Stimulated activated CD4-positive, alpha-beta T cell treated with anti-CD3 and anti-CD28 coated beads, Interleukin-1b, Interleukin-23, amount 100 ng/mL, for 24 hours (primary cell): ENCODE measurements around the gene DGUOK.
"Not testable (repeated sequence)": the region's sequence is repeated elsewhere in the genome, so short reads cannot be mapped to it uniquely, and the experiment has no call there.

Experiments
- DNase-seq, 4 experiments: peaks; one replicate each; pipeline ENCODE4 v3.0.0-alpha.2; 2020; ENCODE audit warnings: low read depth in 4 of 4, low spot score in 1 of 4

Gene DGUOK

DNA sequence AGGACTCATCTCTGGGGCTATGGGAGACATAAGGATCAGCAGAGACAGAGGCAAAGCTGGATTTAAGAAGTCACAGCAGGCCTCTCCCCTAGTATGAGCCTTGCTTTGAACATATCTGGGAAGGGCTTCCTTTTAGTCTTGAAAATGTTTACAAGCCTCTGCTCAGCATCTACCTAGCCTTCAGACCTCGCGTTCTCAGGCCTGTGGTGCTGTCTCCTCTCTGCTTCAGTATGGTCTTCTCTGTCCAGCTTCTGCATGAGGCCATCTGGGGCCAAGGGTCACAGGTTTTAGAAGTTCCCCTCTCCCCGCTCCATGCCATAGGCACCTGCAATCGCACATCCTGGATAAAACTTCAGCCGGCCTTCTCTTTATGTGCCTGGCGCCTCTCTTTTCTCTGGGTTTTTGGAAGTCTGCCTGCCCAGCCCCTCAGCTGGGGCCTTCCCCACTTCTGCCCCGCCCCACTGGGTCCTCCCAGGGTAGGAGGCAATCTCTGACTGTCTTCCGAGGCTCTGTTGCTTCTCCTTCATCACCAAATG is 26.8 kb upstream of the DGUOK start:
- DNase-seq, result no peak

DNA sequence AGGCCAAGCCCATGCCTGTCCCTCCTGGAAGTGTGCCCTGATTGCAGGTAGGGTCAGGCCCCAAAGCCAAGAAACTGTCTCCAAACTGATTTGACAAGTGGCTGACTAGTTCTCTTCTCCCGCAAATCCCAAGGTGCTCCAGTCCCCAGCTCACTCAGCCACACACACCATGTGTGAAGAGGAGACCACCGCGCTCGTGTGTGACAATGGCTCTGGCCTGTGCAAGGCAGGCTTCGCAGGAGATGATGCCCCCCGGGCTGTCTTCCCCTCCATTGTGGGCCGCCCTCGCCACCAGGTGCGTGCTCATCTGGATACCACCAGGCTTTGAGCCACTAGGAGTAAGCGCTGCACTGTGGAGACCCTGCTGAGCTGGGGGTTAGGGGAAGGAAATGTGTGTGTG is 25.5 kb upstream of the DGUOK start:
- DNase-seq, result no peak

- DNase-seq, result no peak
These were observed 24.4 kb upstream of the DGUOK start for GRCh38 chr2:73902284-73902683.

GRCh38 chr2:73903313-73903712 is 23.4 kb upstream of the DGUOK start:
- no peak for DNase-seq

- DNase-seq, result not testable (repeated sequence)
These were observed 22.6 kb upstream of the DGUOK start for GRCh38 chr2:73903949-73904613.

DNA sequence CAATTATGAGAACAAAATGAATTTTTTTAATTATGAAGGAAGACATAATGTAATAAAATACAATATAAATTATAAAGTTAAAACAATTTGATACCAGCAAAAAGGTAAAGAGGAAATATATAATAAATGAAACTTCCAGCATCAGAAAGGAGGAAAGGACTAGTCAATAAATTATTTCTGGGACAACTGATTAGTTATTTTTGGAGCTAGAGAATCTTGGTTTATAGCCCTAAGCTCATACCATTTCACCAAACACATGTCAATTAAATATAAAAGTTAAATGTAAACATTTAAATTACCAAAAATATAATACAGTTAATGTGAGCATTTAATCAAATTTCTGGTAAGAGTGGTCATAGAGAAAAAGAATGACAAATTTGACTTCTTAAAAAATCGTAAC is 21.7 kb upstream of the DGUOK start:
- no peak for DNase-seq

DNA sequence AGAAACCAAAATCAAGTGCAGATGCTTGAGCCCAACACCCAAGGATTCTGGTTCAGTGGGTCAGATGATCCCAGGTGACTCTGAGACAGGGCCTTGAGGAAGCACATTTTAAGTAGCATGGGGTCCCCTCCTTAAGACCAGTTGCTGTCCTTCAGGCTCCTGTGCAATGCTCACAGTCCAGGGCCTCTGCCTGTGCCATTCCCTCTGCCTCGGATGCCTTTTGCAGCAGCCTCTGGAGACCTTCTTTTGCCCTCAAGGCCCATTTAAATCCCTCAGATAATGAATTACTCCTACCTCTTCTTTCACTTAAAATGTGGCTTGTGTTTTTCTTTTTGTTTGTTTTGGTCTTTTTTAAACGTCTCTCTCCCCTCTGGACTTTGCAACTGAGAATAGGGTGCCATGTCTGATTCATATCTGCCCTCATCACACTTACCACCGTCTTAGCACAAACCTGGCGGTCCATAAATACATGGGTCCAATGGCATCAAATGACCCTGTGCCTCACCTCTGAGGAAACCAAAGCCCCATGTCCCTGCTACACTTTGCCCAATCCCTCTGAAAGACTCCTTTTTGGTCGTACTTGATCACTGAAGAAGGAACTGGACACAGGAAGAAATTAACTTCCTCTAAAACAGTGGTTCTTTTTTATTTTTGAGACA is 19.7 kb upstream of the DGUOK start:
- no peak for DNase-seq

GRCh38 chr2:73907840-73908452 is 18.7 kb upstream of the DGUOK start:
- DNase-seq, result peak in 3 of 4 experiments; percentile 21 to 33 (median 31)

- DNase-seq, result no peak
These were observed 17.7 kb upstream of the DGUOK start for GRCh38 chr2:73908689-73909652.

DNA sequence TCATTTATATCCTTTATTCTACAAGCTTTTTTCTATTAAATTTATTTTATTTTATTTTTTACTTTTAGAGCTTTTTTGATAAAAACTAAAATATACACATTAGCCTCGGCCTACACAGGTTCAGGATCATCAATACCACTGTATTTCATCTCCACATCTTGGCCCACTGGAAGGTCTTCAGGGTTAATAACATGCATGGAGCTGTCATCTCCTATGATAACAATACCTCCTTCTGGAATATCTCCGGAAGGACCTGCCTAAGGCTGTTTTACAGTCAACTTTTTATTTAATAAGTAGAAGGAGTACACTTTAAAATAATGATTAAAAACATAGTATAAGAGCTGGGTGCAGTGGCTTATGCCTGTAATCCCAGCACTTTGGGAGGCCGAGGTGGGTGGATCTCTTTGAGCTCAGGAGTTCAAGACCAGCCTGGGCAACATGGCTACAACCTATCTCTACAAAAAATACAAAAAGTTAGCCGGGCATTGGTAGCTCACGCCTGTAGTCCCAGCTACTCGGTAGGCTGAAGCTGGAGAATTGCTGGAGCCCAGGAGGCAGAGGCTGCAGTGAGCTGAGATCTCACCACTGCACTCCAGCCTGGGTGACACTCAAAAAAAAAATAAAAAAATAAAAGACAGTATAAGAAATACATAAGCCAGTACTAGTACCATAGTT is 15.7 kb upstream of the DGUOK start:
- DNase-seq, result no peak

DNA sequence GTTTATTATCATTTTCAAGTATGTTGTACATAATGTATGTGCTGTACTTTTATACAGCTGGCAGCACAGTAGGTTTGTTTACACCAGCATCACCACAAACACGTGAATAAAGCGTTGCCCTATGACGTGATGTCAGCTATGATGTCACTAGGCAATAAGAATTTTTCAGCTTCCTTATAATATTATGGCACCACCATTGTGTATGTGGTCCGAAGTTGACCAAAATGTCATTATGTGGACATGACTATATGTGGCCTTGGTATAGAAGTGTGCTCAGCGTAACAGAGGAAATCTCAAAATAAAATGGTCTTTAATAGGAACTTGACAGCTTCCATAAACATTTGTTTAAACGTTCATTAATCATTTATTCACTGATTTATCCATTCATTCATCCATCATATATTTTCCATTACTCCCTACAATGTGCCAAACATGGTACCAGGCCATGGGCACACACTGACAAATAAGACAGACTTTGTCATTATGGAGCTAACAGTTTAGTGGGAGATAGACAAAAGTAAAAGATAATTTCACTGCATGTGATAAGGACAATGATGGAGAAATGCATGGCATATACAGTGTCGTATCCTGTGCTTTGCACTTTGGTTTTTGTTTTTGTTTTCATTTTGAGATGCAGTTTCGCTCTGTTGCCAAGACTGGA is 15.0 kb upstream of the DGUOK start:
- no peak for DNase-seq

DNA sequence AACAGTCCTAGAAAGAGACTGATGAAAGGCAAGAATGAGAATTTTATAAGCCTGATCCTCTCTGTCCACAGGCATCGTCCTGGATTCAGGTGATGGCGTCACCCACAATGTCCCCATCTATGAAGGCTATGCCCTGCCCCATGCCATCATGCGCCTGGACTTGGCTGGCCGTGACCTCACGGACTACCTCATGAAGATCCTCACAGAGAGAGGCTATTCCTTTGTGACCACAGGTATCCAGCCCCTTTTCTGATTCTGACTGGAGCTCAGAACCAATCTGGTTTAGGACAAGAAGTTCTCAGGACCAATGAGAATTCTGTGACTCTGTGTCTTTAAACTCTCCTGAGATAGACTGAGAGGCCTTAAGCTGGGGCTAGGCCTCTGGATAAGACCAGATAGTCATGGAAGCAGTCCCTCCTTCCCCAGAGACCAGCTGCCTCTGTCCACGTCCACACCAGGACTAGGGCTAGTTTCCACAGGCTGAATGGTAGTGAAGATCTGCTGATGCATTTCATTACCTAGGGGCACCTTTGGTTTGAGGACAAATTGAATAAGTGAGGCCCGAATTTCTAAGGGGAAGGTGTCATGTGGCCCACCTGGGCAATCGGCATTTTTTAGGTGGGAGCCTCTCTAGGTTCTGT is 13.1 kb upstream of the DGUOK start:
- DNase-seq, result no peak

- no peak for DNase-seq
These were observed 12.0 kb upstream of the DGUOK start for GRCh38 chr2:73914667-73915066.

- no peak for DNase-seq
These were observed 11.2 kb upstream of the DGUOK start for GRCh38 chr2:73915437-73915993.

DNA sequence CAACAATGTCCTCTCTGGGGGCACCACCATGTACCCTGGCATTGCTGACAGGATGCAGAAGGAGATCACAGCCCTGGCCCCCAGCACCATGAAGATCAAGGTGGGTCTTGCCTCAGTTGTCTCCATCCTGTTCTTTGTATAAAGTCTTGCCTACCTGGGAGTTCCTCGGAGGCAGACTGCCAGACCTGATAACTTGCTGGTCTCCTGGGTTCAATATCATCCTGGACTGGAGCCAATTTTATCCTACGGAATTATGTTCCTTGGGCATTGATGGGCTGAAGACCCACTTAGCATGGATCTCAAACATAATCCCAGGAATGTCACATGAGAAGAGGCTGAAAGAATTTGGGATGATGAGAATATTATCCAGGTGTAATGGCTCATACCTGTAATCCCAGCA is 10.0 kb upstream of the DGUOK start:
- no peak for DNase-seq

GRCh38 chr2:73917296-73917695 is 9.4 kb upstream of the DGUOK start:
- no peak for DNase-seq

DNA sequence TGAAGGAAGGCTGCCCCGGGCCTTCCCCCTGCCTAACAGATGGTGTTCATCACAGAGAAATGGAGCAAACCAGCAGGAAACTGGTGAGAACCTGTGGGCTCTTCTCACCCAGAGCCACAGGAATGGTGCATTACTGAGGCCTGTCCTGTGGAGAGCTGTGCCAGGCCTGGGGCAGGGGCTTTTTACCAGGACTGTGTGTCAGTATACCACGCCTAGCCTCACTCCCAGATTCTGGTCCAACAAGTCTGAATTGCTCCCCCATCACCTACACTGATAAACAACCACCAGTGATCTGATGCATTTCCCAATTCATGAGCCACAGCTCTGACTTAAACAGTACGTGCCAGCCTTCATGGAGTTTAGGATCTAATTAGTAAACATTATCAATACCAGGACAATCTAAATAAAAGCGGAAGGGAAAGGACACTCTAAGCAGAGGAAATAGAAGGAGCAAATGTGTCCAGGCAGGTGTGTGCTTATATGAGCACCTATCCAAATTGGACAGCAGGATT is 8.9 kb upstream of the DGUOK start:
- DNase-seq, result no peak

DNA sequence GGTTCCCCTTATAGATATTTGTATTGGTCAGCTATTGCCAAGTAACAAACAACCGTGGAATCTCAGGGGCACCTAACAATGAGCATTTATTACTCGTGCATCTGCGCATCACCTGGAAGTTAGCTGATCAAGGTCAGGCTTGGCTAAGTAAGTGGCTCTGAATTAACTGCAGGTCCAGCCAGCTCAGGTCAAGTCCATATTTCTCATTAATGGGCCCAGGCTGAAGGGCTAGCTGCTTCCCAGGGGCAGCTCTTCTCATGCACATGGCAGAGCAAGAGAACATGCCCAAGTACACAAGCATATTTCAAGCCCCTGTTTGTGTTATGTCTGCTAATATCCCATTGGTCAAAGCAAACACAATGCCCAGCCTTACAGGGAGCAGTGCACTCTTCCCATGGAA is 7.8 kb upstream of the DGUOK start:
- no peak for DNase-seq

DNA sequence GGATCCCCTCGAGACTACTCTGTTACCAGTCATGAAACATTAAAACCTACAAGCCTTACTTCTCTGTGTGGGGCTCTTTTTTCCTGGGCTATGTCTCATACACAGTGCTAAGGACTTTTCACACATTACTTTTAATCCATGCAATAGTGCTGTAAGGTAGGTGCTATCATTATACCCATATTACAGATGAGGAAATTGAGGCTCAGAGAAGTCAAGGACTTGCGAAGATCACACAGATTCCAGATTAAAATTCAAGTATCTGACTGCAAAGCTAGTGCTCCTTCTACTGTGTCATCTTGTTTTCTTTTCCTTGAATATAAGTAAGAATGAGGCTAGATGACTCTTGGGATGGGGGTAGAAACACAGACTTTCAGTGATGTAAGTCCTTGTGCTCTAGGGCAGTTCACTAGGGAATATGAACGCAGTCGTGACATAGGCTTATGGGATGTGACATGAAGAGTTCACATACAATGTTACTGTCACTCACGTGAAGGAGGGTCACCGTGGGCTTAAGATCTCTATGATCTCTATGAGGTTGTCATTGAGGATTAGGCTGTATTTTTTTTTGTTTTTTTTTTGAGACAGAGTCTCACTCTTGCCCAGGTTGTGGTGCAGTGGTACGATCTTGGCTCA is 7.0 kb upstream of the DGUOK start:
- no peak for DNase-seq
